GM03348 (cell line): ENCODE measurements around the gene USF1.
A peak's percentile ranks its signal among the peaks of the same experiment; 100 is the strongest.
"Not testable (repeated sequence)": the region's sequence is repeated elsewhere in the genome, so short reads cannot be mapped to it uniquely, and the experiment has no call there.

Experiments
- DNase-seq: peaks from one replicate; pipeline ENCODE4 v3.0.0; 2012; ENCODE audit warnings: low spot score

USF1 gene

GRCh38 chr1:161047436-161048420 lies 2.0 kb upstream of the USF1 start:
- no peak for DNase-seq

GRCh38 chr1:161046605-161047228 lies 940 bp upstream of the USF1 start:
- no peak for DNase-seq

DNA sequence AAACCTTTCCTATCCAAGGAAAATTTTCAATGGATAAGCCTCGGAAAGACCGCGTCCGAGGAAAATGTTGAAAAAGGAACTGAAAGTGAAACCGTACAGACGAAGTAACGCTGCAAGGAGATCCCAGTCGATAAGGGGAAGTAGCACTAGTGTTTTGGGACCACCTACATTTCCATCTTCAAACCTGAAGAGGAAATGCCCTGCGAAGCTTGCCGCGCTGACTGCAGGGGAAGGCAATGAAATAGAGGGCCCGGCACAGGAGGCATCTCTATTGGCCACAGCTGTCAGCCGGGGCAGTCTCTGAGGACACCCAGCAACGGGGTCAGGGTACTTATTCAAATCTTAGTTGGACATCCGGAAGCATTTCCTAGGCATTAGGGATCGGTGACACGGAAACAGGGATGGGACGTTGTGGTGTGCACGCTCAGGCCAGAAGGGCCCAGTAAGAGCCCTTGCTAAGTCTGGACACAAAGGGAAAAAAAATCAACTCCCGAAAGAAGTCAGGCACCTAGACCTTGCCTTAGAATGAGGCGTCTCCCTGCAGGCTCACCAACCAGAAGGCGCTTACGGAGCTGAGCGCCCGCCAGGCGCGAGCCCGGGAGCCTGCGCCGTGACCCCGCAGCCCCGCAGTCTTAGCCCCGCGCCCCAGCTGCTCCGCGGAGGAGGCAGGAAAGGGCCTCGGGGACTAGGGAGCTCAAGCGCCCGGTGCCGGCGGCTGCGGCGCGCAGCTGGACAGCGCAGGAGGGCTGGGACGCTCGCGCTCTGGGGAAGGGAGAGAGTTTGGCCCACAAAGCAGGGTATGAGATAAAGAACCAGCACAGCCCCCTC lies 655 bp downstream of the USF1 start:
- DNase-seq: peak; percentile 83

DNA sequence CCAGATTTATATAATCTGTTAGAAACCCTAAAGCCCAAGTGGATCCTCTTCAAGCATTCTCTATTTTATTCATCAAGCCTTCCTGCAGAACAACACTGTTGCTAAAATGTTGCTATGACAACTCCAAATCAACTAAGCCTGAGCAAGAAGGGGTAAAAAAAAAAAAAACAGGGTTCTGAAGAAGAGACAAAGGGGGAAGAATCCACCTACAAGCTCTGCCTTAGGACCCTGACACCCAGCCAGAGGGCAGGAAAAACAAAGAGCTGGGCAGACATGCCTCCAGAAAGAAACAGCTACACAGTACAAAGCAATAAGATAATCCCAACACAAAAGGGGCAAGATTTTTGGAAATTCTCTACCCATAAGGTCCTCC lies 1.3 kb downstream of the USF1 start:
- DNase-seq: peak; percentile 31

DNA sequence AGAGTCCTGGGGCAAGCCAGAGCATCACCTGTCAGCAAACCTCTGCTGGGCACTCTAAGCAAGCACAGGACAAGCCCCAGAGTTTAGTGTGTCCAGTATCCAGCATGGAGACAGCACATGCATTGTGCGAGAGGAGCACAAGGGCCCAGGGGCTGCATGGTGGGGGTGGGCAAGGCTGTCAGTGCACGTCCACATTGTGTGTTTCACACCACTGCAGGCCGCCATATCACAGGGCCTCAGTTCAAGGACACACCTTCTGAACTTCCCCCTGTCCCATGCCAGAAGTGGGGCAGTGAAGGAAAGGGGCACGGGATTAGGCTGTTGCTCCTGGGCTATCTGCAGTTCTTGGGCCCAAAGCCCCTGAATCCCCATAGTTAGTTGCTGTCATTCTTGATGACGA lies 6.2 kb downstream of the USF1 start:
- DNase-seq: no peak

DNA sequence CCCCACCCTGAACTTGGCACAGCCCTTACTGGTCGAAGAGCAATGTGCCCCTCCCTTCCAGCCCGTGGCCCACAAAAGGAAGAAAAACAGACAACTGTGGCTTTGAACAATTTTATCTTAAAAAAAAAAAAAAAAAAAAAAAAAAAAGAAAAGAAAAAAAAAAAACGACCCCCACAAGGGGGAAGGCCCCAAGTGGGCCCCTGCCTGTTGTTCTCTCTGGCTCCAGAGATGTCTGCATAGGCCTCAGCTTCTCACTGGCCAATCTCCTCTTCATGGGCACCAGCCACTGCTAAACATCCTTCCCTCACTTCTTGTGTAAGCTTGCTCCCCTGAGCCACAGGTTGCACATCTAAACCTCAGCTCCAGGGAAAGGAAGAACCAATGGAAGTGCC lies 6.6 kb downstream of the USF1 start:
- no peak for DNase-seq

- DNase-seq: no peak
These were observed 7.1 kb downstream of the USF1 start, which contains the start of gene TSTD1 for GRCh38 chr1:161038523-161039153. Gene TSTD1 (minus strand): TSS chr1:161038964. CDS start chr1:161038889, 75 bp downstream.

DNA sequence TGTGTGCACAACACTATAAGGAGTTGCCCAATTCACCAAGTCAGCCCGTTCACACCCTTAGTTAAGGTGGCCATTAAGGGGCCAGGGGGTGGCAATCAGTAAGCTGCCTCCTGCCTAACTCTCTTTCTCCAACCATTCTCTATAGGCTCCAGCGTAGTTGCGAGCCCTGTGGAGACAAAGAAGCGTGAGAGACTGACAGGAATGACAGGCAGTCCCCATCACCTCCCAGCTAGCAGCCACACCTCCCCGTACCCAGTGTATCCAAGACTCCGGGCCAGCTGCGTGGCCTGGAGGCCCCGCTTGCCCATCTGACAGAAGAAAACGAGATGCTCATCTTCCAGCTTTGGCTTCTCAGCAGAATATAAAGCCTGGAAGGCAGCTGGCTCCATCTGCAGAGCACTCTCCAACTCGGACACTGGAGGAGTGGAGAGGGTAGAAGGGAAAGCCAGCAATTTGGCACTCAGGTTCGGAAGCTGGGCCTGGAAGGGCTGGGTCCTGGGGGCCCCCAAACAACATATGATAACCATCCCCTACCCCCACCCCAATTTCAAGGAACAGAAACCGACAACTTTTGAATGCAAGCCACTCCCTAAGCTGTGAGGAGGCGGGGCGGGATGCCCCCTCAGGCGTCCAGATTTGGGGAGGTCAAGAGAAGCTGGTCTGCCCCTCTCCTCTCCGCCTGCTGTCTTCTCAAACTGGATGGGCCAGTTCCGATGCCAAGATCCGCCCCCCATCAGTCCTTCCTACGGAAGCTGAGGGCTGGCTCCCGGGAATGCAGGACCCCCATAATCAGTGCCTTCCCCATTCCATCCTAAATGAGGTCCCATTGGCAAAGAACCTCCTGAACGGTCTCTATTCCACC lies 7.9 kb downstream of the USF1 start:
- no peak for DNase-seq

GRCh38 chr1:161033751-161034150 lies 12.0 kb downstream of the USF1 start:
- no peak for DNase-seq

DNA sequence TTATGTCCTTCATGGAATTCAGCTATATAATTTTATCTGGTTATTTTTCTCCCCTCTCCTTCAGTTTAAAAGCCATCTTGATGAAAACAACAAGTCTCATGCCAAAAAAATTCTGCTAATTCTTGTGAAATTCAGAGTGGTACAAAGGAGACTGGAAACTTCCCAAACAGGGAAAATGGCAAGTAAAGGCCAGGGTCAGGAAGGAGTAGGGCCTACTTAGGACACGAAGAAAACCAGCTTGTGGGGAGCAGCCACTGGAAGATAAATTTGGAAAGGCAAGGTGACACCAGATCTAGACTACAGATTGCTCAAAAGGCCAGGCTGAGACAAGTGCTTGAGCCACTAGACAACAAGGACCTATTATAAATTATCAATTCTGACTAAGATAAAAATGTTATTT lies 13.4 kb downstream of the USF1 start:
- no peak for DNase-seq

GRCh38 chr1:161031874-161032273 lies 13.9 kb downstream of the USF1 start:
- DNase-seq: no peak

GRCh38 chr1:161029466-161029865 lies 16.3 kb downstream of the USF1 start:
- not testable (repeated sequence) for DNase-seq

- DNase-seq: not testable (repeated sequence)
These were observed 18.8 kb downstream of the USF1 start for GRCh38 chr1:161026954-161027353.

GRCh38 chr1:161022432-161022831 lies 23.3 kb downstream of the USF1 start:
- DNase-seq: not testable (repeated sequence)

DNA sequence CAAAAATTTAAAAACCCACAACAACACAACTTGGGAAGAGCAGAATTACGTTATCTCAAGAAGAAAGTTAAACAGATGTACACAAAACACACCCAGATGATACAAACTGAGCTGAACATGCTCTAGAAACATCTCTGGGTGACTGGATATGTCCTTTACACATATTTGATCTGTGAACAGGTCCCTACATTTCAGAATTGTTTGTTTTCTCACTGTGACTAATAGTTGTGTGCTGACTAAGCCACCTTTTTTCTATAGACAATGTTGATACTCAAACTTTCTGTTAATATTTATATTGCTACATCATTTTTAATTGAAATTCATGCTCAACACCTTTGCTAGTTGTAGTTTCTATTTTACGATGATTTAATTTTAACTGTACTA lies 23.8 kb downstream of the USF1 start:
- no peak for DNase-seq

GRCh38 chr1:161021165-161021969 lies 24.4 kb downstream of the USF1 start:
- DNase-seq: peak; percentile 83

GRCh38 chr1:161020509-161021164 lies 25.1 kb downstream of the USF1 start, which contains the start of gene F11R:
Gene F11R (minus strand): TSS chr1:161021152. CDS start chr1:161021073, 79 bp downstream.
- DNase-seq: peak; percentile 34

DNA sequence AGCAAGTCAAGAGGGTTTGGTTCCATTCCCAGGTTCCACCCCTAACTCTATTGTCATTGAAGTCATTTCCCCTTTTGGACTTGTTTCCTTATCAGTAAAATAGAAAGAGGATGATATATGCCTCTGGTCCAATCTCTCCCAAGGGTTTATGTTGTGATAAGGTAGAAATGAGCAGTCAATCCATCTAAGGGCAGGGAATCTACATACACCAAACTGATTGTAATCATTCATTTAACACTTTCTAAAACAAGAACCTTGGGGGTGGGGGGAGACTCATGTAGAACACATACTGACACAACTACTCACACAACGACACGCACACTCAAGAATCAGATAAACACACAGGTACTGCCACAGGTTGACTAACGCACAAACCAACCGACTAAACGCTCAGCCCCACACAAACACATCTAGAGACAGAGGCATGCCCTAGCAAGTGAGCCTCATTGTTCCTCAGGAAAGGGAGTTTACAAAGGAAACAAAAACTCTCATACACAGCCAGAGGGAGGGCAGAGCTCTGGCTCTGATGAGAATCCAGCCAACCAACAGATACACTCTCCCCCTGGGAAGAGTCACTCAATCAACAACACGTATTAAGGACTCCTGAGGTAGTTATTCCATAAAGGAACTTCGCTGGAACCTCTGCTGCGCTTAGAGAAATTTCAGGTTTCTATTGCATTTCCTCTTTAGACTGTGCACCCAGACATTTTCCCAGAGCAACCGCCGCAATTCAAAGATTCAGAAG lies 25.9 kb downstream of the USF1 start:
- DNase-seq: peak; percentile 23
